ENCODE results near the gene ANO6.

DNA sequence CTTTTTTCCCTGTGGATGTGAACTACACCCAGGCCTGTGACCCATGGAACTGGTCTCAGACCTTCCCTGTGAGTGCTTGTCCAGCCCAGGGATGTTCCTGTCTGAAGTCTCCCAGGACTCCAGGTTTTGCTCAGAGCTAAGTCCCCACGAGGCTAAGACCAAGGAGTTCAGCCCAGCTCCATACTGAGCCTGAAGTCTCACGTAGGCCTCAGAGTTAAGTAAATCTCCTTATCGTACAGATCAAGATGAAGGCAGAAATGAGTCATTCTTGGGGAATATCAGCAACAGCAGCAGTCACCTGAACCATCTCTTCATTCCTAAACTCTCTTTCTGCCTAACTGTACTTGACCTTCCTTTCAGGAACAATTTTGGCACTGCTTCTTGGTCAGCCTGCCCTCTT, 139.8 kb downstream of the ANO6 start:
- TF ChIP-seq, protein P1, sequence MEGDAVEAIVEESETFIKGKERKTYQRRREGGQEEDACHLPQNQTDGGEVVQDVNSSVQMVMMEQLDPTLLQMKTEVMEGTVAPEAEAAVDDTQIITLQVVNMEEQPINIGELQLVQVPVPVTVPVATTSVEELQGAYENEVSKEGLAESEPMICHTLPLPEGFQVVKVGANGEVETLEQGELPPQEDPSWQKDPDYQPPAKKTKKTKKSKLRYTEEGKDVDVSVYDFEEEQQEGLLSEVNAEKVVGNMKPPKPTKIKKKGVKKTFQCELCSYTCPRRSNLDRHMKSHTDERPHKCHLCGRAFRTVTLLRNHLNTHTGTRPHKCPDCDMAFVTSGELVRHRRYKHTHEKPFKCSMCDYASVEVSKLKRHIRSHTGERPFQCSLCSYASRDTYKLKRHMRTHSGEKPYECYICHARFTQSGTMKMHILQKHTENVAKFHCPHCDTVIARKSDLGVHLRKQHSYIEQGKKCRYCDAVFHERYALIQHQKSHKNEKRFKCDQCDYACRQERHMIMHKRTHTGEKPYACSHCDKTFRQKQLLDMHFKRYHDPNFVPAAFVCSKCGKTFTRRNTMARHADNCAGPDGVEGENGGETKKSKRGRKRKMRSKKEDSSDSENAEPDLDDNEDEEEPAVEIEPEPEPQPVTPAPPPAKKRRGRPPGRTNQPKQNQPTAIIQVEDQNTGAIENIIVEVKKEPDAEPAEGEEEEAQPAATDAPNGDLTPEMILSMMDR (IDR thresholded peaks at IDR 0.05 in 8 of 11, conservative IDR thresholded peaks at IDR 0.05 in 3 of 11), result no peak
- no peak for TF ChIP-seq POLR2AphosphoS5 (IDR thresholded peaks at IDR 0.05)
- no peak for TF ChIP-seq POLR2A (IDR thresholded peaks at IDR 0.05)
